Measurements from ENCODE around the gene NR1I3.
"Not testable (repeated sequence)": the region's sequence is repeated elsewhere in the genome, so short reads cannot be mapped to it uniquely, and the experiment has no call there.

Gene NR1I3

DNA sequence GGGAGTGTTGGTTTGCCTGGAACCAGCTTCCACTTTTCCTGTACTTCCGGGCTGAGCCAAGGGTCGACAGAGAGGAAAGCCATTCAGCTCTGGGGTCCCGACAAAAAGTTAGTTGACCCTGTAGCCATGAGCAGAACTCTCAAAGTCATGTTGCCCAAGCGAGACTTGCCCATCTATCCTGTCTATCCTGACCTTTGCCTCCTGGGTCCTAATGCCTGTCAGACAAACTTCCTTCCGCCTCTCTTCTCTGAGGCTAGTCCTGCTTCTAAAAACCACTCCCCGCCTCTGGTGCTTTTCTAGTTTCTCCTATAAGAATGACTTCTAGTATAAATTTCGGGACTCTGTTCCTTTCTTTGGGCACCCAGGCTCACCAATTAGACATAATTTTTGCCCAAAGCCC lies 12.8 kb upstream of the NR1I3 start:
- DNase-seq (ENCODE audit: low read depth), result no peak
- TF ChIP-seq, protein P1, sequence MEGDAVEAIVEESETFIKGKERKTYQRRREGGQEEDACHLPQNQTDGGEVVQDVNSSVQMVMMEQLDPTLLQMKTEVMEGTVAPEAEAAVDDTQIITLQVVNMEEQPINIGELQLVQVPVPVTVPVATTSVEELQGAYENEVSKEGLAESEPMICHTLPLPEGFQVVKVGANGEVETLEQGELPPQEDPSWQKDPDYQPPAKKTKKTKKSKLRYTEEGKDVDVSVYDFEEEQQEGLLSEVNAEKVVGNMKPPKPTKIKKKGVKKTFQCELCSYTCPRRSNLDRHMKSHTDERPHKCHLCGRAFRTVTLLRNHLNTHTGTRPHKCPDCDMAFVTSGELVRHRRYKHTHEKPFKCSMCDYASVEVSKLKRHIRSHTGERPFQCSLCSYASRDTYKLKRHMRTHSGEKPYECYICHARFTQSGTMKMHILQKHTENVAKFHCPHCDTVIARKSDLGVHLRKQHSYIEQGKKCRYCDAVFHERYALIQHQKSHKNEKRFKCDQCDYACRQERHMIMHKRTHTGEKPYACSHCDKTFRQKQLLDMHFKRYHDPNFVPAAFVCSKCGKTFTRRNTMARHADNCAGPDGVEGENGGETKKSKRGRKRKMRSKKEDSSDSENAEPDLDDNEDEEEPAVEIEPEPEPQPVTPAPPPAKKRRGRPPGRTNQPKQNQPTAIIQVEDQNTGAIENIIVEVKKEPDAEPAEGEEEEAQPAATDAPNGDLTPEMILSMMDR (IDR thresholded peaks at IDR 0.05; ENCODE audit: control insufficient read depth, insufficient read depth, low read depth, low read length, missing control alignments), result no peak
- H3K4me3 ChIP-seq (ENCODE audit: control insufficient read depth, low read depth, low read length), result no peak overlapping the region

DNA sequence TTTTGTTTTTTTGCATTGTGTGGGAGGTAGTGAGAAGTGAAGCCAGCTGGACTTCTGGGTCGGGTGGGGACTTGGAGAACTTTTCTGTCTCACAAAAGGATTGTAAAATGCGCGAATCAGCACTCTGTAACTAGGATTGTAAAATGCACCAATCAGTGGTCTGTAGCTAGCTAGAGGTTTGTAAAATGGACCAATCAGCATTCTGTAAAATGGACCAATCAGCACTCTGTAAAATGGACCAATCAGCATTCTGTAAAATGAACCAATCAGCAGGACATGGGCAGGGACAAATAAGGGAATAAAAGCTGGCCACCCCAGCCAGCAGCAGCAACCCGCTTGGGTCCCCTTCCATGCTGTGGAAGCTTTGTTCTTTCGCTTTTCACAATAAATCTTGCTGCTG lies 12.1 kb upstream of the NR1I3 start:
- DNase-seq (ENCODE audit: low read depth); H3K4me3 ChIP-seq (ENCODE audit: control insufficient read depth, low read depth, low read length): not testable (repeated sequence)

DNA sequence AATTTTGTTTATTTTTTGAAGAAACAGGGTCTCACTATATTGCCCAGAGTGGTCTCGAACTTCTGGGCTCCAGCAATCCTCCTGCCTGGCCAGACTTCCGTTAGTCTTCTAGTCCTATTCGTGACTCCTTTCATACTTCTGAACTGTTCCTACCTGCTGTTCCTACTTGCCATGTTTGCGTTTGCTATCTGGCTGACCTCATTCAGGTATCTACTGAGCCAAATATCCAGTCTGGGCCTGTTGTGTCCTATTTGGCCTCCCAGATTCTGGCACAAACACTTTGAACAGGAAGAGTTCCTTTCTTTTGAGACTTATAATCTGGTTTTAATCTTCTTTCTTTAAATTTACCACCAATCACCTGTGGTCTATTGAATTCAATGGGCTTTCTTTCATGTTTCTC lies 6.9 kb upstream of the NR1I3 start:
- no peak overlapping the region for H3K4me3 ChIP-seq (ENCODE audit: control insufficient read depth, low read depth, low read length)
- TF ChIP-seq, protein P1 (IDR thresholded peaks at IDR 0.05; ENCODE audit: control insufficient read depth, insufficient read depth, low read depth, low read length, missing control alignments), result no peak
- no peak for DNase-seq (ENCODE audit: low read depth)

DNA sequence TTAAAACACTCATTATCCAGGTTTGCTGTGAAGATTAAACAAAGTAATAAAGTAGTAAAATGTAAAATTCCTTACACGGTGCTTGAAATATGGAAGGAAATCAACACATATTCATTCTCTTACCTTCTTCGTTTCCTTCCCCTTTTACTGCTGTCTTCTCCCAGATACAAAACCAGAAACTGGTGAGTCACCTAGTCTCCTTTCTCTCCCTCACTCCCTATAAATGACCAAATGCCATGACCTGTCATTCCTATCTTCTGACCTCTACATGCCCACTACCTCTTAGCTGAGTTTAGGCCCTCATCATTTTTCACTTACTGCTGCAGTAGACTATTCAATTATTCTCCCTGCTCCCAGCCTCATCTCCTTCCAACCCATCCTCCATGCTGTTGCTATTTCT lies 4.3 kb upstream of the NR1I3 start:
- TF ChIP-seq, protein P1 (IDR thresholded peaks at IDR 0.05; ENCODE audit: control insufficient read depth, insufficient read depth, low read depth, low read length, missing control alignments), result no peak
- no peak overlapping the region for H3K4me3 ChIP-seq (ENCODE audit: control insufficient read depth, low read depth, low read length)
- no peak for DNase-seq (ENCODE audit: low read depth)

DNA sequence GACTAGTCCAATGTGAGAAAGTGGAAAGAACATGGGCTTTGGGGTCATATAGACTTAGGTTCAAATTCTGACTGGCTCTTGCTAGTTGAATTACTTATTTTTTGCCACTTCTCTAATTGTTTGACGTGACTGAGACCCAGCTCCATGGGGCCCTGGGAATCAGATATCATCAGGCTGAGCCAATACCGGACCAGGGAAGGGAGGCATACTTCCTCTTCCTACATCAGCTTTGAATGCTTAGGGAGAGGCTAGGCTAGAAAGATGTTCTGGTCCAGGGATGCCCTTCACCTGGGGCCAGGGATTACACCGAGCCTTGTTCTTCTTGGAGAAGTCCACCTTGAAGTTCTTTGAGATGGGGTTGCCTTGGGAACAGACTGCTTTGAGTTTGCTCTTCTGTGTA lies 3.7 kb upstream of the NR1I3 start:
- TF ChIP-seq, protein P1 (IDR thresholded peaks at IDR 0.05; ENCODE audit: control insufficient read depth, insufficient read depth, low read depth, low read length, missing control alignments), result no peak
- DNase-seq (ENCODE audit: low read depth), result no peak
- no peak overlapping the region for H3K4me3 ChIP-seq (ENCODE audit: control insufficient read depth, low read depth, low read length)

DNA sequence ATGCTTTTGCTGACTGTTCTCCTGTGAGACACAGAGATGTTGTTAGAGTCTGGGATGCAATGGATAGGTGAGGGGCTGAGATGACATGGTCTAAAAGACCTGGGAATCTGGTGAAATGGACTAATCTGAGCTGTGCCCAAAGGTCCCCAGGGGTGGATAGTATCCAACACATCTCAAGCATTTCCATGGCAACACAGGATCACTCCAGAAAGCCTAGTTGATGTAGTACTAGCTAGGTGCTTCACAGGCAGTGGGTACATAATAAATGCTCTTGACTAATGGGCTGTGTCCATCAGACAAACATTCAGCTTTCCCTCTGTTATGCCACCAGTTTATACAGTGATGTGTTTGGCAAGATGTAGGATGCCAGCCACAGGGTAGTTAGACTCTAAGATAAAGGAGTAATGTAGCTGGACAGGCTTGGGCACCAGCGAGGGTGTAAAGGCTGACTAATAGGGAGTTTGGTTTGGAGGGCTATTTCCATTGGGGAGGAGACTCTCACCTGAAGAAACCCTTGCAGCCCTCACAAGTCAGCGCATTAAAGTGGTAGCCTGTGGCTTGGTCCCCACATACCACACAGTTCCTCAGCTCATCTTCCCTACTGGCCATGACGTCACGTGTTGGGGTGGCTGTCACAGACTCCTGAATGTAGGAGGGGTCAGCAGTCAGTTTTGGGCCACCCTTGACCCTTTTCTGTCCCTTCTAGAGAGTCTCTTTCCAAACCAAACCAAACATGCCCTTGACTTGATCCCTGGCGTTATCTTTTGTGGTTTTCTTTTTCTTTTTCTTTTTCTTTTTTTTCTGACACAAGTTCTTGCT lies 1.8 kb downstream of the NR1I3 start:
- TF ChIP-seq, protein P1 (IDR thresholded peaks at IDR 0.05; ENCODE audit: control insufficient read depth, insufficient read depth, low read depth, low read length, missing control alignments), result no peak
- DNase-seq (ENCODE audit: low read depth), result no peak
- H3K4me3 ChIP-seq (ENCODE audit: control insufficient read depth, low read depth, low read length), result no peak overlapping the region

DNA sequence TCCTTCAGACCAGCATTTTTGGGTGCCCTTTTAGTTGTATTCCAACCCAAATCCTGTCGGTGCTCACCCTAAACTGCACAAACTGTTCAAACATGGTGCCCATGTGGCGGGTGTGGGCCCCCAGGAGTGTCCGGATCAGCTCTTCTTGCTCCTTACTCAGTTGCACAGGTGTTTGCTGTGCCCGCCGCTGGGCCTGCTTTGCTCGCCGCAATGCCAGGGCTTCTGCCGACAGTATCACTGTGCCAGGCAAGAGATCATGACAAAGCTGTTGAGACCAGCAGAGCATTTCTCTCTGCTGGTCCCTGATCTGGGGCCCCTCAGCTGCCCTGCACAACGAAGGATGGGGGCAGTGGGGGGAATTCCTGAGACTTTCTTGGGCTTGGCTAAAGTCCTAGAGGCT lies 4.9 kb downstream of the NR1I3 start:
- no peak for DNase-seq (ENCODE audit: low read depth)
- no peak overlapping the region for H3K4me3 ChIP-seq (ENCODE audit: control insufficient read depth, low read depth, low read length)
- TF ChIP-seq, protein P1 (IDR thresholded peaks at IDR 0.05; ENCODE audit: control insufficient read depth, insufficient read depth, low read depth, low read length, missing control alignments), result no peak
